ENCODE results near the gene MTHFSD.

DNA sequence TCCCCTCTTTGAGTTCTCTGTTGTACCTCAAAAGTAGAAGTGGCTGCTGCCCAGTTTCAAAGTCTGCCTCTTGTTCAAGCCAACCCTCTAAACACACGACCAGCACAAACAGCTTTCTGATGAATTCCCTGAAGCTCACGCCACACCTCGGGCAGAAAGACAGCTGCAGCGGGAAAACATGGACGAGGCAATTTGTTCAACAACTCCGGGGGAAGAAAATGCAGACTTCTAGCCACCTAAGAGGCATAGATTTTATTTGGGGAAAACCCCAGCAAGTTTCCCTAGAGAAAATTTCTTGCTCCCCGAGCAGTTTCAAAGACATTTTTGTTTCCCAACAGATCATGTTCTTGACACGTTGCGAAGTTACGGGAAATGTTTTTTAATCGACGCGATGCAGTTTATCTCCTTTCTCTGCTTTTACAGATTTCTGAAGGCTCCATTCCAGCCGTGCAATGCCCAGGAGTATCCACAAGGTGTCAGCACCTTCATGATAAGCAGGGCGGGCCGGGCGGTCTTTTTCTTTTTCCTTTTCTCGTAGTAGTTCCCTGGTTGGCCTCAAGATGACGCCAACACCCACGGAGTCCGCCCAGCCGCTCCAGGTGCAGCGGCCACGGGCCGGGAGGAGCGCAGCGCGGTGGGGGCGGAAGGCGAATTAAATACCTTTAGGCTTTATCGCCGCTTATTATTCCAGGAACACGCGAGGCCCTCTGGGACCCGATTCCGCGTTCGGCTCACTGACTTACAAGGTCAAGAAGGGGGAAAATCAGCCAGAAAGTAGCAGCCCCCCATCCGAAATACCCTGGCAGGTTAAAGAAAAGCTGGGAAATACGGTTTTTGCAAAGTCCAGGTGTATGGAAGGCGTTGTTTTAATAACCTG is 8.7 kb upstream of the MTHFSD start:
- TF ChIP-seq POLR2A (IDR thresholded peaks at IDR 0.05), result no peak
- TF ChIP-seq, protein P1, sequence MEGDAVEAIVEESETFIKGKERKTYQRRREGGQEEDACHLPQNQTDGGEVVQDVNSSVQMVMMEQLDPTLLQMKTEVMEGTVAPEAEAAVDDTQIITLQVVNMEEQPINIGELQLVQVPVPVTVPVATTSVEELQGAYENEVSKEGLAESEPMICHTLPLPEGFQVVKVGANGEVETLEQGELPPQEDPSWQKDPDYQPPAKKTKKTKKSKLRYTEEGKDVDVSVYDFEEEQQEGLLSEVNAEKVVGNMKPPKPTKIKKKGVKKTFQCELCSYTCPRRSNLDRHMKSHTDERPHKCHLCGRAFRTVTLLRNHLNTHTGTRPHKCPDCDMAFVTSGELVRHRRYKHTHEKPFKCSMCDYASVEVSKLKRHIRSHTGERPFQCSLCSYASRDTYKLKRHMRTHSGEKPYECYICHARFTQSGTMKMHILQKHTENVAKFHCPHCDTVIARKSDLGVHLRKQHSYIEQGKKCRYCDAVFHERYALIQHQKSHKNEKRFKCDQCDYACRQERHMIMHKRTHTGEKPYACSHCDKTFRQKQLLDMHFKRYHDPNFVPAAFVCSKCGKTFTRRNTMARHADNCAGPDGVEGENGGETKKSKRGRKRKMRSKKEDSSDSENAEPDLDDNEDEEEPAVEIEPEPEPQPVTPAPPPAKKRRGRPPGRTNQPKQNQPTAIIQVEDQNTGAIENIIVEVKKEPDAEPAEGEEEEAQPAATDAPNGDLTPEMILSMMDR (IDR thresholded peaks at IDR 0.05), result peak; percentile 100
